ENCODE results near the gene MBNL1. TPM values are rescaled to one million over a fixed set of nuclear protein-coding genes. Genes with fewer than 3 reads are reported as not detected.

MBNL1 gene
- total and polyA plus RNA-seq, 3 donors from 2014 or later = 36.5 to 167 (median 145) TPM

- H3K27ac ChIP-seq = peak overlapping the region in 1 of 2 donors; percentile 22
- H3K4me1 ChIP-seq = peaks cover 44% of the 10 kb centered on the region
- no peak for DNase-seq
- no peaks in the 10 kb centered on the region for H3K36me3 ChIP-seq (ENCODE audit: low read depth, missing control alignments)
- intact Hi-C loops (cut with DNase I; ENCODE audit: low total_unique reads) = no loop called here
- no peaks in the 10 kb centered on the region for H3K27me3 ChIP-seq
- TF ChIP-seq POLR2A (IDR thresholded peaks at IDR 0.05) (no peak), CTCF (IDR thresholded peaks at IDR 0.05) (no peak)
- no peak overlapping the region for H3K4me3 ChIP-seq
- H3K9me3 ChIP-seq = no peaks in the 10 kb centered on the region
Measured at GRCh38 chr3:152304160-152304559, 35.4 kb downstream of the MBNL1 start.

GRCh38 chr3:152305075-152305474 is 36.3 kb downstream of the MBNL1 start:
- Histone ChIP-seq H3K4me1 (peaks cover 44% of the 10 kb centered on the region), H3K4me3 (no peak overlapping the region), H3K27me3 (no peaks in the 10 kb centered on the region), H3K36me3 (ENCODE audit: low read depth, missing control alignments) (no peaks in the 10 kb centered on the region), H3K9me3 (no peaks in the 10 kb centered on the region), H3K27ac (no peak overlapping the region)
- intact Hi-C loops (cut with DNase I; ENCODE audit: low total_unique reads) = no loop called here
- no peak for DNase-seq
- 55 to 79% methylated on average over 2 of the region's 2 CpGs for WGBS, 2 donors
- TF ChIP-seq POLR2A (IDR thresholded peaks at IDR 0.05) = no peak

GRCh38 chr3:152307829-152308474 is 39.2 kb downstream of the MBNL1 start:
- 47 to 48% methylated on average over 1 of the region's 1 CpG for WGBS, 2 donors
- Histone ChIP-seq H3K36me3 (ENCODE audit: low read depth, missing control alignments) (no peaks in the 10 kb centered on the region), H3K4me1 (peaks cover 26% of the 10 kb centered on the region), H3K9me3 (no peaks in the 10 kb centered on the region), H3K27me3 (no peaks in the 10 kb centered on the region), H3K4me3 (no peak overlapping the region), H3K27ac (peak overlapping the region; percentile 31 to 33)
- DNase-seq = no peak
- intact Hi-C loops (cut with DNase I; ENCODE audit: low total_unique reads) = no loop called here
- TF ChIP-seq POLR2A (IDR thresholded peaks at IDR 0.05) (no peak), CTCF (IDR thresholded peaks at IDR 0.05) (no peak)

GRCh38 chr3:152308475-152308844 is 39.7 kb downstream of the MBNL1 start:
- intact Hi-C loops (cut with DNase I; ENCODE audit: low total_unique reads) = no loop called here
- H3K4me1 ChIP-seq = peaks cover 23% of the 10 kb centered on the region

GRCh38 chr3:152309031-152309430 is 40.3 kb downstream of the MBNL1 start:
- no peaks in the 10 kb centered on the region for H3K27me3 ChIP-seq
- 74 to 82% methylated on average over 3 of the region's 3 CpGs for WGBS, 2 donors
- H3K27ac ChIP-seq = peak overlapping the region; percentile 14 to 31
- intact Hi-C loops (cut with DNase I; ENCODE audit: low total_unique reads) = no loop called here
- TF ChIP-seq POLR2A (IDR thresholded peaks at IDR 0.05) (no peak), CTCF (IDR thresholded peaks at IDR 0.05) (no peak)
- no peaks in the 10 kb centered on the region for H3K36me3 ChIP-seq (ENCODE audit: low read depth, missing control alignments)
- H3K9me3 ChIP-seq = no peaks in the 10 kb centered on the region
- peaks cover 23% of the 10 kb centered on the region for H3K4me1 ChIP-seq
- H3K4me3 ChIP-seq = no peak overlapping the region
- no peak for DNase-seq

More at GRCh38 chr3:152308475-152308844, 39.7 kb downstream of the MBNL1 start:
- Histone ChIP-seq H3K9me3 (no peaks in the 10 kb centered on the region), H3K4me3 (no peak overlapping the region), H3K36me3 (ENCODE audit: low read depth, missing control alignments) (no peaks in the 10 kb centered on the region), H3K27me3 (no peaks in the 10 kb centered on the region), H3K27ac (peak overlapping the region; percentile 31 to 33)
- no peak for DNase-seq
- 88 to 100% methylated on average over 1 of the region's 1 CpG for WGBS, 2 donors
- TF ChIP-seq CTCF (IDR thresholded peaks at IDR 0.05) = no peak
- no peak for TF ChIP-seq POLR2A (IDR thresholded peaks at IDR 0.05)

Measured in testis (tissue), 3 donors.